Lower leg skin (tissue), 3 donors: ENCODE data around the gene PXDN.

Experiments
- CTCF ChIP-seq, 3 donors: fragments of 450-650 bp; IDR thresholded peaks; one replicate each; pipeline ENCODE4 v1.5.1; 2016; ENCODE audit warnings: antibody characterized with exemption in 3 of 3, mild to moderate bottlenecking in 3 of 3, moderate library complexity in 2 of 3
- POLR2A ChIP-seq, 2 donors: fragments of 450-650 bp; IDR thresholded peaks; one replicate each; pipeline ENCODE4 v1.6.1; 2016 to 2017; ENCODE audit warnings: antibody characterized with exemption in 2 of 2, mild to moderate bottlenecking in 1 of 2, moderate library complexity in 1 of 2

- TF ChIP-seq CTCF (IDR thresholded peaks at IDR 0.05): no peak
- TF ChIP-seq POLR2A (IDR thresholded peaks at IDR 0.05): no peak
Observed at GRCh38 chr2:1672738-1673137, 71.6 kb downstream of the PXDN start.
